K562 (cell line): ENCODE data around the gene IRS1. TPM values are rescaled to one million over a fixed set of nuclear protein-coding genes. Genes with fewer than 3 reads are reported as not detected.

Source experiments
- BACH1 ChIP-seq: fragments of 200-800 bp; sonication (Bioruptor generic); IDR thresholded peaks from 2 replicates; pipeline ENCODE4 v1.6.1; 2016; ENCODE audit warnings: missing genetic modification characterization, missing compliant biosample characterization
- CTCFL ChIP-seq: IDR thresholded peaks from 2 replicates; pipeline ENCODE4 v1.6.1; 2011; ENCODE audit warnings: borderline replicate concordance, low read depth, mild to moderate bottlenecking, moderate library complexity, low read length; ENCODE audit not compliant: insufficient read depth, poor library complexity, severe bottlenecking
- LARP7 ChIP-seq: fragments of 450-650 bp; IDR thresholded peaks from 2 replicates; pipeline ENCODE4 v1.6.1; 2016
- POLR3A ChIP-seq: IDR thresholded peaks from 2 replicates; pipeline ENCODE4 v1.6.1; 2011; ENCODE audit warnings: borderline replicate concordance, mild to moderate bottlenecking, moderate library complexity; ENCODE audit not compliant: insufficient read length, insufficient read depth; ENCODE audit errors: extremely low read depth
- RB1 ChIP-seq: fragments of 450-650 bp; IDR thresholded peaks from 2 replicates; pipeline ENCODE4 v1.6.1; 2017; ENCODE audit warnings: low read depth, mild to moderate bottlenecking
- TAF15 ChIP-seq: fragments of 200-400 bp; formaldehyde crosslinking; IDR thresholded peaks from 2 replicates; pipeline ENCODE4 v1.6.1; 2017; ENCODE audit warnings: mild to moderate bottlenecking, low read depth, low read length, moderate library complexity
- TGIF2 ChIP-seq: sonication (generic); formaldehyde crosslinking; IDR thresholded peaks from 2 replicates; pipeline ENCODE4 v1.8.1; 2022; ENCODE audit warnings: mild to moderate bottlenecking, missing genetic modification reagents, moderate library complexity
- ZFP30 ChIP-seq: fragments of 250-450 bp; sonication (Bioruptor Pico); IDR thresholded peaks from 2 replicates; pipeline ENCODE4 v1.8.0; 2022; ENCODE audit warnings: moderate library complexity, mild to moderate bottlenecking, inconsistent platforms, borderline replicate concordance
- polyA plus RNA-seq, 8 experiments: library from polyadenylated mRNA; depleted of rRNA in 4 of 8; stranded (reverse) in 5 of 8; unstranded in 3 of 8; fragments of >200 nt; fragmentation: Nextera tagmentation in 2 of 8; fragmentation: Illumina TruSeq in 1 of 8; extraction: Ambion mirVana in 2 of 8; extraction: Trizol in 1 of 8; gene quantifications; 2 replicates each; pipeline versions ENCODE4 v1.2.1 to v1.2.3, GENCODE V29; 2011 to 2014; ENCODE audit warnings: inconsistent platforms in 1 of 8, missing spikeins in 1 of 8
- total RNA-seq, 7 experiments: library from RNA; depleted of rRNA in 6 of 7; stranded (reverse); fragments of >200 nt in 6 of 7; fragmentation: Illumina TruSeq in 2 of 7; extraction: Trizol in 2 of 7; gene quantifications; 2 replicates each; pipeline versions ENCODE4 v1.2.1 to v1.2.3, GENCODE V29; 2011 to 2021; ENCODE audit warnings: low replicate concordance in 1 of 7
- TF ChIP-seq, protein P1 (sequence below), 2 experiments: fragments of 450-650 bp in 1 of 2; sonication (generic) in 1 of 2; formaldehyde crosslinking in 1 of 2; IDR thresholded peaks in 1 of 2; conservative IDR thresholded peaks in 1 of 2; 2 replicates each; pipeline versions ENCODE4 v1.6.1 to v1.8.1; 2016 to 2023; ENCODE audit warnings: mild to moderate bottlenecking in 2 of 2, moderate library complexity in 2 of 2, inconsistent platforms in 1 of 2, missing genetic modification reagents in 1 of 2

IRS1 gene
- total and polyA plus RNA-seq, 9 of the 15 experiments (the other 6 are each of a cell fraction or from before 2014, with no cell fraction given) = under 0.01 to 0.31 (median 0.08) TPM; not detected in 1

DNA sequence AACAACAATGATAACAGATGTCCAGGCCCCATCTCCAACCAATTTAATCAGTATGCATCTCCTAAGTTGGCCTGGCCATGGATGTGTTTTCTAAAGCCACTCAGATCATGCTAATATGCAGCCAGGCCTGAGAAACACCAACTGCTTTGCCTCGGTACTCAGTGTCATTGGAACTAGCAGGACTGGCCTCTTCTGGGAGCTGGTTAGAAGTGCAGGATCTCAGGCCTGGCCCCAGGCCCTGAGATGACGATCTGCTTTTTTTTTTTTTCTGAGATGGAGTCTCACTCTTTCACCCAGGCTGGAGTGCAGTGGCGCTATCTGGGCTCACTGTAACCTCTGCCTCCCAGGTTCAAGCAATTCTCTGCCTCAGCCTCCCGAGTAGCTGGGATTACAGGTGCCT is 69.1 kb downstream of the IRS1 start (continued):
- no peak for TF ChIP-seq LARP7
- TF ChIP-seq BACH1 = no peak
- no peak for TF ChIP-seq ZFP30 (CRISPR knock-in tag)
- no peak for TF ChIP-seq RB1
- TF ChIP-seq, protein P1, sequence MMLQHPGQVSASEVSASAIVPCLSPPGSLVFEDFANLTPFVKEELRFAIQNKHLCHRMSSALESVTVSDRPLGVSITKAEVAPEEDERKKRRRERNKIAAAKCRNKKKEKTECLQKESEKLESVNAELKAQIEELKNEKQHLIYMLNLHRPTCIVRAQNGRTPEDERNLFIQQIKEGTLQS (IDR thresholded peaks at IDR 0.05) = no peak
- TF ChIP-seq, protein P1 (CRISPR knock-in tag; conservative IDR thresholded peaks at IDR 0.05) = no peak
- TF ChIP-seq POLR3A = no peak
- no peak for TF ChIP-seq TGIF2 (CRISPR knock-in tag)
- no peak for TF ChIP-seq TAF15
- TF ChIP-seq CTCFL = no peak
- TF ChIP-seq, all 486 proteins: peak for 0
